GM12864 (cell line): Measurements from ENCODE around the gene TSPAN5.

Experiments
- DNase-seq: peaks from one replicate; pipeline ENCODE4 v3.0.0-alpha.2; 2011; ENCODE audit warnings: low read depth
- H3K4me3 ChIP-seq: 2 replicates; pipeline ENCODE4 v1.5.1; 2011; ENCODE audit warnings: mild to moderate bottlenecking, low read depth, low read length, control low read depth
- TF ChIP-seq, protein P1 (sequence below): IDR thresholded peaks from 2 replicates; pipeline ENCODE4 v1.5.1; 2011; ENCODE audit warnings: low read depth, mild to moderate bottlenecking, moderate library complexity, low read length, control low read depth, inconsistent platforms; ENCODE audit errors: missing control alignments

TSPAN5 gene

DNA sequence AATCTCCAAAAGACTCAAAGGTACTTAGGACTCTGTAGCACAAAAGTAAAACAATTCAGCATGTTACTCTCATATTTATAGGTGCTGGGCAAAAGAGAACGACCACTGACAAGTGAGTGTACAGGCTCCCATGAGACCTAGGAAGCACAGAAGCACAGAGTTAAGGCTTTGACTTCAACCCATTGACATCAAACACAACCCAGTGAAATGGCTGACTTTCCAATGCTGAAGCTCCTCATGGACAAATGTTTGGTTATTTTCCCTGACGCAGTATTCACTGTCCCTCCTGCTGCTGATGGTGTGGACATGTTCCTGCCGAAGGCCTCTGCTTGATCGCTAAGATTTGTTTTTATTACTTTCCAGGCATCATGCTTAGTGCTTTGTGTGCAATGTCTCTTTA lies 148.7 kb downstream of the TSPAN5 start:
- DNase-seq: no peak
- H3K4me3 ChIP-seq: no peak overlapping the region
- TF ChIP-seq, protein P1, sequence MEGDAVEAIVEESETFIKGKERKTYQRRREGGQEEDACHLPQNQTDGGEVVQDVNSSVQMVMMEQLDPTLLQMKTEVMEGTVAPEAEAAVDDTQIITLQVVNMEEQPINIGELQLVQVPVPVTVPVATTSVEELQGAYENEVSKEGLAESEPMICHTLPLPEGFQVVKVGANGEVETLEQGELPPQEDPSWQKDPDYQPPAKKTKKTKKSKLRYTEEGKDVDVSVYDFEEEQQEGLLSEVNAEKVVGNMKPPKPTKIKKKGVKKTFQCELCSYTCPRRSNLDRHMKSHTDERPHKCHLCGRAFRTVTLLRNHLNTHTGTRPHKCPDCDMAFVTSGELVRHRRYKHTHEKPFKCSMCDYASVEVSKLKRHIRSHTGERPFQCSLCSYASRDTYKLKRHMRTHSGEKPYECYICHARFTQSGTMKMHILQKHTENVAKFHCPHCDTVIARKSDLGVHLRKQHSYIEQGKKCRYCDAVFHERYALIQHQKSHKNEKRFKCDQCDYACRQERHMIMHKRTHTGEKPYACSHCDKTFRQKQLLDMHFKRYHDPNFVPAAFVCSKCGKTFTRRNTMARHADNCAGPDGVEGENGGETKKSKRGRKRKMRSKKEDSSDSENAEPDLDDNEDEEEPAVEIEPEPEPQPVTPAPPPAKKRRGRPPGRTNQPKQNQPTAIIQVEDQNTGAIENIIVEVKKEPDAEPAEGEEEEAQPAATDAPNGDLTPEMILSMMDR: no peak

DNA sequence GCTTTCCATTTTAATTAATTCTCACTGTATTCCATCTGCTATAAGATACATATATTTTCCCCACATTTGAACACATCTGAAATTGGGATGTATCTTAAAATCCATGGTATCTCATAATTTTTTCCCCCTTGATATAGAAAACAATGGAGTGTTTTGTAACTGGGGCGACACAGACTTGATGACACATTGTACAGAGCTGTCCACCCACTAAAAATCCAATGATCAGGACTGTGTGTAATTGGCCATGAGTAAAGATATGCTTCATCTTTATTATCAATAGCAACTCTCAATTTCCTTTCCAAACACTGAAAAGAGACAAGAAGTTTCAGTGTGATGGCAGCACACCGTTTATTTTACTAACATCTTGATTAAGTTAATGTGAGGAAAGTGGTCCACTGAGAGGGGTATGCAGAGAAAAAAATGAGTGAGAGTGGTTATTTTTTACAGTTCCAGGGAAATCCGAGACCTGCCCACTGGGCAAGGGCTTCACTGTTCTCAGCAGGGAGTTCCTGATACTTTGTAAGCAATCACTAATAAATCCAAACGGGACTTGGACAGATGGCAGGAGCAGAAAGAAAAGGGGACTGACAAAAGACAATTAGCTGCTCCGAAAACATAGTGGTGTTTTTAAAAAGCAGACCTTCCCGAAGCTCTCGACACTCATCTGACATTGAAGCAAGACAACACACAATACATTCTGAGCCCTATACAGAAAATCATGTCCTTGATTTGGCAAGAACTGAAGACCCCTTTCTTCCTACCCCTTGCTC lies 149.4 kb downstream of the TSPAN5 start:
- TF ChIP-seq, protein P1: no peak
- no peak for DNase-seq
- no peak overlapping the region for H3K4me3 ChIP-seq

DNA sequence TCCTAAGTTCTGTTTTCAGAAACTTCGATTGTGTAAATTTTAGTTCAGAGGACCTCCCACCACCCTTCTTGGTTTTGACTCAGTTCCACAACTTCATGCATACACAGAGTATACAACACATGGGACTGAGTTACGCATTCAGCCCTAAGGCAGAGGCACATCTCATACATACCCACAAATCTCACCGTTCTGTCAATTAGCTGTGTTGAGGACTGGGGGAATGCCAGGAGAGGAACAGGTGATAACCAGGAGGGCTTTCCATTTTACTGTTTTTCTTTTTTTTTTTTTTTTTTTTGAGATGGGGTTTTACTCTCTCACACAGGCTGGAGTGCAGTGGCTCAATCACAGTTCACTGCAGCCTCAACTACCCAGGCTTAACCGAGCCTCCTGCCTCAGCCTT lies 150.2 kb downstream of the TSPAN5 start:
- H3K4me3 ChIP-seq: no peak overlapping the region
- no peak for DNase-seq
- TF ChIP-seq, protein P1: no peak

DNA sequence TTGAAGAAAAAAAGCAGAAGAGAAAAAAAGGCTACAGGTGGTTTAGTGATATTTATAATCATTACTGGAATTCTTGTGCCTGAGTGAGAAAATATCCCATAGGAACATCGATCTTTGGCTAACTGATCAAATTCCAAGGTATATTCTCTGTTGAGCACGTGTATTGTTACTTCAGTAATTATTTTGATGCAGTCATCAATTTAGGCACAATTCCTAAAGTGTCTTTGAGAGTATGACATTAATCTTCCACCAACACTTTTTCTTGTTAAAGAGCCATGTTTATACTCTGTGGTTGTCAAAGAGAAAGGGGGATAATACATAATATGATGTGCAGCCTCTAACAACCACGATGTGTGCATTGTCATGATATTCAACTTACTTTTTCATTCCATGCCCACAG lies 151.1 kb downstream of the TSPAN5 start:
- TF ChIP-seq, protein P1: no peak
- DNase-seq: no peak

DNA sequence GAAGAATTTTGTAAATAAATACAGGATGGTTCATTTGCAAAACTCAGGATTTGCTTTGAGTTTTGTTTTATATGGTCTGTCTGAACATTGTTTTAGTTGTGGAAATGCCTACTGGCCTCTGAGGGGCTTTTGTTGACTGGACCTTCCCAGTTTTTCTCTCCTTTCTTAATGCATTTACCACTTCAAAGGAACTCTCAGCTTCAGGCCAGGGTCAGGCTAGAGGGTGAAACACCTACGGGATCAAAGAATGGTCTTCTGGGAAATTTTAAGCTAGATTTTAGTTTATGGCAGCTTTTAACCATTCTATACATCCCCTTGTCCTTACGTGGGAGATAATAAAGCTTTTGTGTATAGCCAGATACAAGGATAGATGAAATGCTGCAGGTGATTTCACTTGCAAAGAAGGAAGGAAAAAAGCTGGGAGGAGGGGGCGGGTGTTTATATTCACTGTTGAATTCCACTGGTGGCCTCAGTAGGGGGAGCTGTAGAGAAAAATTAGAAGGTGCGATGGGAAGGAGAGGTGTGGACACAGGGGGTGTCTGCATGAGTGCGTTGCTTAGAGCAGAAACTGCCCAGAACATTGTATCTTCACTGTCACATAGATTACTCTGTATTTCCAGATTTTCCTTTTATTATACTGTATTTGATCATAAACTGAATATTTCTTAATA lies 151.8 kb downstream of the TSPAN5 start:
- TF ChIP-seq, protein P1: no peak
- H3K4me3 ChIP-seq: no peak overlapping the region
- no peak for DNase-seq

More for the DNA sequence above, 151.1 kb downstream of the TSPAN5 start:
- no peak overlapping the region for H3K4me3 ChIP-seq

DNA sequence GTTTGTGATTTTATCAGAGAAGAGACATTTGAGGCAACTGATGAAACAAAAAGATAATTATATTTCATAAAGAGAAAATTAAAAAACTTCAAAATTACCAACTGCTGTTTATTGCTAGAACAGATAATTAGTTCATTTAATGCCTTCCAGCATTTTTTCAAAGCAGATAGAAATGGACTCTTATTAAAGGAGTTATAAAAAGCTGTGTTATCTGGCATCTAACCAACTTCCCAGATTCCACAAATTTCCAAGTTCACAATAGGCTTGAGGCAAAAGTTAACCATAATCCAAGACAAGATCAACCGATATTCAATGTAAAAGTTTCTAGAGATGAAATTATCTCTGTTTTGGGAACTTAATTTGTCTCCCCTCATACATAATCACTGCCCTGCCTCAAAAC lies 152.4 kb downstream of the TSPAN5 start:
- H3K4me3 ChIP-seq: no peak overlapping the region
- no peak for DNase-seq
- TF ChIP-seq, protein P1: no peak

DNA sequence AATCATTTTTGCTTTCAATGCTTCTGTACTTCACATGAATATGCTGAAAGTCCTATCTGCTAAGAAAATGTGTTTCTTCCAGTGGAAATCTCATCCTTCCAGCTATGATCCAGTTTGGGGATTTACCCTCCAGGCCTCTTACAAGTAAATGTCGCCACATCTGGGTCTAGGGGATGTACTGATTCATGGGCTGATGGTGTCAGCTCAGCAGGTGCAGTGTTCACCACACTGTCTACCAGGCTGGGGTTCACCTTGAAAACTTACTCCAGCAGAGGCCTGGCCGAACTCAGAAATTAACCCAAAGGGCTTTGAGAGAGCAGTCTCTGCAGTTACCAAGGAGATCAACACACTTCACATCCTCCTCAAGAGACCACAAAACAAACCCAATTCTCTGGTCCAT lies 154.3 kb downstream of the TSPAN5 start:
- H3K4me3 ChIP-seq: no peak overlapping the region
- DNase-seq: no peak
- TF ChIP-seq, protein P1: no peak
